ENCODE results near the gene CAMTA2. TPM values are rescaled to one million over a fixed set of nuclear protein-coding genes. Genes with fewer than 3 reads are reported as not detected.
"Not testable (repeated sequence)": the region's sequence is repeated elsewhere in the genome, so short reads cannot be mapped to it uniquely, and the experiment has no call there.

CAMTA2 gene
- total RNA-seq (2014; rRNA removed; shearing (Covaris generic)) = 2.9 and 3.9 TPM in 2 replicates

- DNase-seq (ENCODE audit: low read depth) = peak; percentile 68
Measured at GRCh38 chr17:4986951-4987766, at the start of gene CAMTA2. Gene CAMTA2, minus strand, starts transcription at chr17:4987675. Its CDS starts 1,453 bp downstream, at chr17:4986222.

GRCh38 chr17:5035315-5035714 lies 47.8 kb upstream of the CAMTA2 start, which contains the start of gene SLC52A1:
Gene SLC52A1, minus strand, starts transcription at chr17:5035426. Its CDS starts 820 bp downstream, at chr17:5034606.
- DNase-seq (ENCODE audit: low read depth) = no peak

DNA sequence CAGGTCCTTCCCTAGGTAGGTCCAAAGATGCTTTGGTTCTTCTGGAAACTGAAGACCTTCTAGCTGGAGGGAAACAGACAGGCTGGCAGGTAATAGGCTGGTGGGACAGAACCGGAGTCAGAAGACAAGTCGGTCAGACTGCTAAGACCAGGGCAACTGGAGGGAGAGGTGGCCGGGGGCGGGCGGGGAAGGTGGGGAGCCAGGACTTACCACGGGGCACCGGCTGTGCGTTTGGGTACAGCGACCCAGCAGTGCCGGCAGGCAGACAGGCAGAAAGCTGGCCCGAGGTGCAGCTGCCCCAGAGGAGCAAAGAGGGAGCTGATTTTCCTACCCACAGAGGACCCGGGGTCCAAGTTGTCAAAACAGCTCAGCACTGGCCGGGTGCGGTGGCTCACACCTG lies 47.2 kb upstream of the CAMTA2 start:
- no peak for DNase-seq (ENCODE audit: low read depth)

GRCh38 chr17:5034063-5034462 lies 46.6 kb upstream of the CAMTA2 start:
- DNase-seq (ENCODE audit: low read depth) = no peak

GRCh38 chr17:5033352-5034015 lies 46.0 kb upstream of the CAMTA2 start:
- DNase-seq (ENCODE audit: low read depth) = no peak

- DNase-seq (ENCODE audit: low read depth) = no peak
Measured at GRCh38 chr17:5032865-5033264, 45.4 kb upstream of the CAMTA2 start.

DNA sequence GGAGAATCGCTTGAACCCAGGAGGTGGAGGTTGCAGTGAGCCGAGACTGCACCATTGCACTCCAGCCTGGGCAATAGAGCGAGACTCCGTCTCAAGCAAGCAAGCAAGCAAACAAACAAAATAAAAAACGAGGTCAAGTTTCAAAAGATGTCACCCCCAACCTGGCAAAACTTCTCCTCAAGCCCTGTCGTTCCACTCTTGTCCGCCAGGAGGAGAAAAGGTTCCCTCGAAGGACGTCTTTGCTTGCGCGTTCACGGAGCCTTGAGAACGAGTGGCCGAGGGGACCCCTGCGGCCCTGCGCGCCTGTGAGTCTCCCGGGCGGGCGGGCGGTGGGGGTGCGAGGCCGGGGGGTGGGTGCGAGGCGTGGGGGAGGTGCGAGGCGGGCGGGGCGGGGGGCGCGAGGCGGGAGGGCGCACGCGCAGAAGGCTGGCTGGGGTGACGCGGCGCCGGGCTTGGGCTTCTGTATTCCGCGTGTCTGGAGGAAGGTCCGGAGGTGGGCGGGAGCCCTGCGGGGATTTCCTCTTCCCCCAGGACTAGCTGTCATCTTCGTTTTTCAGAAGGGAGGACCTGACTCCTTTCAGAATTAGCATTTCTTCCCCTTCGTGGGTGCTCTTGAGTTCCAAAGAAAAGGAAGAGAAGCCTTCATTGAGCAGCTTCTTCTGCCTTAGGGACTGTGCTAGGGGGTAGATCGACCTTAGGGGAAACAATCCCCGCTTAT lies 44.0 kb upstream of the CAMTA2 start:
- DNase-seq (ENCODE audit: low read depth) = peak; percentile 66

DNA sequence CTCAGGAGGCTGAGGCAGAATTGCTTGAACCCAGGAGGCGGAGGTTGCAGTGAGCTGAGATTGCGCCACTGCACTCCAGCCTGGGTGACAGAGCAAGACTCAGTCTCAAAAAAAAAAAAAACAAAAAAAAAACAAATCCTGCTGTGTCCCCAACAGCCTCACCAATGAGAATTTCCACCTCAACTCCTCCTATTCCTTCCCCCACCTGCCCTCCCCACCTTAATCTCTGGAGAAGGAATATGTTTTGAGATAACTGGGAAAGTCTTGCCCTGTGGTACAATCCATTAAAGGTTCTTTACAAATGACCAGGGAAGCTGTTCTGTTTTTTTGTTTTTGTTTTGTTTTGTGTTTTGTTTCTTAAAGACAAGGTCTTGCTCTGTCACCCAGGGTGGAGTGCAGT lies 42.7 kb upstream of the CAMTA2 start:
- DNase-seq (ENCODE audit: low read depth) = not testable (repeated sequence)

GRCh38 chr17:5027916-5028315 lies 40.4 kb upstream of the CAMTA2 start:
- DNase-seq (ENCODE audit: low read depth) = no peak

DNA sequence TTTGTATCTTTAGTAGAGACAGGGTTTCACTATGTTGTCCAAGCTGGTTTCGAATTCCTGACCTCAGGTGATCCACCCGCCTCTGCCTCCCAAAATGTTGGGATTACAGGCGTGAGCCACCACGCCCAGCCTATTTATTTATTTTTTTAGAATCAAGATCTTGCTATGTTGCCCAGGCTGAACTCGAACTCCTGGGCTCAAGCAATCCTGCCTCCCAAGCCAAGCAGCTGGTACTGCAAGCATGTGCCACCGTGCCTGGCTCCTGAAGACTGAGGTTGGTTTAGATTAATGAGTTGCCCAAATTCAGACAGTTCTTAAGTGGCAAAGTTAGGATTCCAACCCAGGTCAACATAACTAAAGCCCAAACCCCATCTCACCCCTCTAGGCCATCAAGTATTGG lies 39.8 kb upstream of the CAMTA2 start:
- DNase-seq (ENCODE audit: low read depth) = no peak

GRCh38 chr17:5024604-5025003 lies 37.1 kb upstream of the CAMTA2 start:
- DNase-seq (ENCODE audit: low read depth) = no peak

- no peak for DNase-seq (ENCODE audit: low read depth)
Measured at GRCh38 chr17:5023588-5024147, 36.2 kb upstream of the CAMTA2 start.

GRCh38 chr17:5022171-5022711 lies 34.8 kb upstream of the CAMTA2 start:
- DNase-seq (ENCODE audit: low read depth) = no peak

- DNase-seq (ENCODE audit: low read depth) = no peak
Measured at GRCh38 chr17:5020502-5021023, 33.1 kb upstream of the CAMTA2 start.

DNA sequence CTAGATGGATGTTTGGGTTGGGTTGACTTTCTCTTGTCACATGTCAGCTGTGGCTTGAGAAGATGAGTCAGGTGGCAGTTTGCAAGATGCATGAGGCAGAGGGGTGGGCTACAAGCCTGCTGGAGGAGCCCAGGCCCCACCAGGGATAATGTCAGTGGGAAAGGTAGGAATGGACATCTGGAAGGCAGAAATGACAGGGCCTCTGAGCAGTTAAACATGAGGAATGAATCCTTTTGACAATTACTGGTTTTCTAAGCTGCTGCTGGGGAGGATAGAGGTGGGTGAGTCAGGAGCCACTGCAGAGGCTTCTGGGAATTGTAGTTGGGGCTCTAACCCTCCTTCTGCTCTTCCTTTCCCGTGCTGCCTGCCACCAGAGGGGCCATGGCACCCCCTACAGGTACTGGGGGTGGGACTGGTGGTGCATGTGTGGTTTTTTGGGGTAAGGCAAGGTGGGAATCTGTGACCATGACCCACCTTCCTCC lies 32.0 kb upstream of the CAMTA2 start:
- no peak for DNase-seq (ENCODE audit: low read depth)

GRCh38 chr17:5014357-5014756 lies 26.9 kb upstream of the CAMTA2 start:
- no peak for DNase-seq (ENCODE audit: low read depth)

DNA sequence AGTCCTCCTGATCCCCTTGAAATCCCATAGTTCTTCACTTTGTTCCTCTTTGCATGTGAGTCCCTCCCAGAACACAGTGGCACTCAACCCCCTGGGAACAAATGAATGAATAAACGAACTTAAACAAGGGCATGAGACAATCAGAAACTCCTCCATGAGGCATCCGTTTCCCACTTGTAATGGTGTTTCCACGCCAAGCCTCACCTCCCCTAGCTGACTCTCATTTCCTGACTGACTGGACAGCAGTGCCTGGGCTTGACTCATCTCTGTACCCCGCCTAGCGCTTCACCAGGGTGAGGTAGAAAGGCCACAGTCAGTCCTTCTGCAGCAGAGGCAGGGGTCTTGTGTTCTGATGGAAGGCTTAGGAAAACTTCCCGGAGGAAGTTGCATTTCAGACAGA lies 24.5 kb upstream of the CAMTA2 start:
- peak; percentile 11 for DNase-seq (ENCODE audit: low read depth)

DNA sequence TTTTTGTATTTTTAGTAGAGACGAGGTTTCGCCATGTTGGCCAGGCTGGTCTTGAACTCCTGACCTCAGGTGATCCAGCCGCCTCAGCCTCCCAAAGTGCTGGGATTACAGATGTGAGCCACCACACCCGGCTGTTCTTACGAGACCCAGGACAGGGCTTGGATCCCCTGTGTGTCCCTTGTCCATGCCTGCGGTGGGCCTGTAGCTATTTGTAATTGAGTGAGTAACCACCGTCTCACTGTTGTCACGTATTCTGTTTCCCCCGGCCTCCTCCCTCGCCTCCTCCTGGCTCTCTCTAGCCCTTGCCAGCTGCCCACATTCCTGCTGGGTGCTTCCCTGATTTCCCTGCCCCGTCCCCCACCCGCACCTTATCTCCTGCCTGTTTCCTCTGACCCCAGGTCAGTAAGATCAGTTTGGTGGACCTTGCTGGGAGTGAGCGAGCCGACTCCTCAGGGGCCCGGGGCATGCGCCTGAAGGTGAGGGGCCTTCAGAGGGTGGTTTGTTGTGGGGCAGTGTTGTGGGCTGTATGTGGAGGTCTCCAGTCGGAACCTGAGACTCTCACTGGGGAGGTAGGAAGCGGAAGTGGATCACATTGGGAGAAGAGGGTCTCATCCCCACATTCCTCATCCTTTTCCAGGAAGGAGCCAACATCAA lies 15.9 kb upstream of the CAMTA2 start:
- DNase-seq (ENCODE audit: low read depth) = no peak

GRCh38 chr17:5002121-5002788 lies 14.8 kb upstream of the CAMTA2 start:
- DNase-seq (ENCODE audit: low read depth) = no peak

GRCh38 chr17:5000237-5000639 lies 12.8 kb upstream of the CAMTA2 start:
- no peak for DNase-seq (ENCODE audit: low read depth)
